Measurements from ENCODE around the gene INPP5F. TPM values are rescaled to one million over a fixed set of nuclear protein-coding genes. Genes with fewer than 3 reads are reported as not detected.

INPP5F gene
- total RNA-seq, 4 donors from 2014 or later = 17.1 to 26.9 (median 24.0) TPM

- peaks cover 0 to 3% (median 0%) of the 10 kb centered on the region in 3 donors for H3K4me1 ChIP-seq
- no peak overlapping the region for H3K4me3 ChIP-seq
- WGBS, 2 donors (ENCODE audit: low coverage in 1 of 2) = 84 to 91% methylated on average over 4 of the region's 4 CpGs
- H3K27me3 ChIP-seq = no peaks in the 10 kb centered on the region
- H3K36me3 ChIP-seq = no peaks in the 10 kb centered on the region
- H3K27ac ChIP-seq = no peak overlapping the region
- TF ChIP-seq POLR2AphosphoS5 (IDR thresholded peaks at IDR 0.05) (no peak), POLR2A (IDR thresholded peaks at IDR 0.05) (no peak), EP300 (IDR thresholded peaks at IDR 0.05) (no peak)
- TF ChIP-seq, protein P1, sequence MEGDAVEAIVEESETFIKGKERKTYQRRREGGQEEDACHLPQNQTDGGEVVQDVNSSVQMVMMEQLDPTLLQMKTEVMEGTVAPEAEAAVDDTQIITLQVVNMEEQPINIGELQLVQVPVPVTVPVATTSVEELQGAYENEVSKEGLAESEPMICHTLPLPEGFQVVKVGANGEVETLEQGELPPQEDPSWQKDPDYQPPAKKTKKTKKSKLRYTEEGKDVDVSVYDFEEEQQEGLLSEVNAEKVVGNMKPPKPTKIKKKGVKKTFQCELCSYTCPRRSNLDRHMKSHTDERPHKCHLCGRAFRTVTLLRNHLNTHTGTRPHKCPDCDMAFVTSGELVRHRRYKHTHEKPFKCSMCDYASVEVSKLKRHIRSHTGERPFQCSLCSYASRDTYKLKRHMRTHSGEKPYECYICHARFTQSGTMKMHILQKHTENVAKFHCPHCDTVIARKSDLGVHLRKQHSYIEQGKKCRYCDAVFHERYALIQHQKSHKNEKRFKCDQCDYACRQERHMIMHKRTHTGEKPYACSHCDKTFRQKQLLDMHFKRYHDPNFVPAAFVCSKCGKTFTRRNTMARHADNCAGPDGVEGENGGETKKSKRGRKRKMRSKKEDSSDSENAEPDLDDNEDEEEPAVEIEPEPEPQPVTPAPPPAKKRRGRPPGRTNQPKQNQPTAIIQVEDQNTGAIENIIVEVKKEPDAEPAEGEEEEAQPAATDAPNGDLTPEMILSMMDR (IDR thresholded peaks at IDR 0.05) = no peak
- no peak for ATAC-seq
- no peaks in the 10 kb centered on the region for H3K9me3 ChIP-seq
Observed at GRCh38 chr10:119700321-119700954, 25.4 kb upstream of the INPP5F start.

DNA sequence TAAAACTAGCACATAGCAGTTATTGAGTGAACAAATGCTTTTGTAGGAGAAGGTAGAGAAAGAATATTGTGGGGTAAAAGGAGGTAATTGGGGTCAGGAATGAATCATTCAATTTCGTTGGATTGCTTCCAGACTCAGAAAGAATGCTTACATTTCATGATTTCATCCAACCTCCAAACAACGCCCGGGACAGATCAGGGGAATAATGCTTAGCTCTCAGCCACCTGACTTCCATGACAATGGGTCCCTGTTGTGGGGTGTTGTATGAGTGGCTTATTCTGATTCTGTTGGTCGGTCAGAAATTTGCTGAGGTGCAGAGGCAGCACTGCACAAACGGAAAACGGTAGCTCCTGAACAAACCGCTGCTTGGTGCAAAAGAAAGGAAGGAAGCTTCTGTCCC is 24.0 kb upstream of the INPP5F start:
- peaks cover 0 to 3% (median 0%) of the 10 kb centered on the region in 3 donors for H3K4me1 ChIP-seq
- H3K4me3 ChIP-seq = no peak overlapping the region
- ATAC-seq = no peak
- TF ChIP-seq POLR2AphosphoS5 (IDR thresholded peaks at IDR 0.05) = no peak
- no peak for TF ChIP-seq POLR2A (IDR thresholded peaks at IDR 0.05)
- TF ChIP-seq, protein P1 (IDR thresholded peaks at IDR 0.05) = no peak
- TF ChIP-seq EP300 (IDR thresholded peaks at IDR 0.05) = no peak
- H3K27ac ChIP-seq = no peak overlapping the region
- no peaks in the 10 kb centered on the region for H3K9me3 ChIP-seq
- WGBS, 2 donors (ENCODE audit: low coverage in 1 of 2) = 29 to 46% methylated on average over 3 to 7 of the region's 7 CpGs
- no peaks in the 10 kb centered on the region for H3K36me3 ChIP-seq
- no peaks in the 10 kb centered on the region for H3K27me3 ChIP-seq

DNA sequence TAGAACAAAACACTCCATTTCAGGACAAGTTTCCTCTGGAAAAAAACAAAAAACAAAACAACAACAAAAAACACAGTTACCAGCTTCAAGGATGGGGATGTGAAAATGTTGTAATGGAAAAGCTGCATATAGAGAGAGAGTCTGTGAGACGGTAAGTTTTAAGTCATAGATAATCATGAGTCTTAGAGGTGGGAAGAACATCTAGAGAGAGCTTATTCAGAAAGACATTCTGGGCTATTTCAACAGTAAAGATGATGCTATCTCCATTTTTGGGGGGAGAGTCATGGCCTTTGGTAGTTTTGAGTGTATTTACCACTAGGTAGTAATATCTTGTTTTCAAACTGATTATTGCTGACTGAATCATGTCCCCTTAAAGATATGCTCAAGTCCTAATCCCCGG is 23.3 kb upstream of the INPP5F start:
- no peaks in the 10 kb centered on the region for H3K9me3 ChIP-seq
- no peak overlapping the region for H3K27ac ChIP-seq
- H3K27me3 ChIP-seq = no peaks in the 10 kb centered on the region
- no peak for TF ChIP-seq POLR2A (IDR thresholded peaks at IDR 0.05)
- no peak for TF ChIP-seq POLR2AphosphoS5 (IDR thresholded peaks at IDR 0.05)
- no peak for TF ChIP-seq EP300 (IDR thresholded peaks at IDR 0.05)
- TF ChIP-seq, protein P1 (IDR thresholded peaks at IDR 0.05) = no peak
- H3K4me1 ChIP-seq = no peaks in the 10 kb centered on the region
- 75 to 83% methylated on average over 2 of the region's 2 CpGs for WGBS, 2 donors (ENCODE audit: low coverage in 1 of 2)
- no peak overlapping the region for H3K4me3 ChIP-seq
- no peak for ATAC-seq
- no peaks in the 10 kb centered on the region for H3K36me3 ChIP-seq

GRCh38 chr10:119703903-119704508 is 21.8 kb upstream of the INPP5F start:
- WGBS, 2 donors (ENCODE audit: low coverage in 1 of 2) = 81 to 83% methylated on average over 4 to 9 of the region's 9 CpGs
- Histone ChIP-seq H3K4me1 (no peaks in the 10 kb centered on the region), H3K9me3 (no peaks in the 10 kb centered on the region), H3K4me3 (no peak overlapping the region), H3K36me3 (no peaks in the 10 kb centered on the region), H3K27me3 (no peaks in the 10 kb centered on the region), H3K27ac (no peak overlapping the region)
- TF ChIP-seq POLR2AphosphoS5 (IDR thresholded peaks at IDR 0.05) (no peak), EP300 (IDR thresholded peaks at IDR 0.05) (no peak)
- TF ChIP-seq, protein P1 (IDR thresholded peaks at IDR 0.05) = no peak
- ATAC-seq = no peak

- Histone ChIP-seq H3K36me3 (no peaks in the 10 kb centered on the region), H3K4me1 (no peaks in the 10 kb centered on the region), H3K27ac (no peak overlapping the region), H3K9me3 (no peaks in the 10 kb centered on the region), H3K27me3 (no peaks in the 10 kb centered on the region), H3K4me3 (no peak overlapping the region)
- TF ChIP-seq POLR2A (IDR thresholded peaks at IDR 0.05) (no peak), EP300 (IDR thresholded peaks at IDR 0.05) (no peak), POLR2AphosphoS5 (IDR thresholded peaks at IDR 0.05) (no peak)
- TF ChIP-seq, protein P1 (IDR thresholded peaks at IDR 0.05) = no peak
- 84 to 88% methylated on average over 3 of the region's 3 CpGs for WGBS, 2 donors (ENCODE audit: low coverage in 1 of 2)
- no peak for ATAC-seq
Observed at GRCh38 chr10:119705434-119705831, 20.4 kb upstream of the INPP5F start.

Data from gastroesophageal sphincter (tissue), 4 donors.